ENCODE data around the gene GBP1.

The GBP1 gene

GRCh38 chr1:89041721-89042120, 23.3 kb downstream of the GBP1 start:
- DNase-seq (ENCODE audit: low spot score), result no peak
- peaks cover 0 to 4% of the 10 kb centered on the region in 2 donors for H3K9me3 ChIP-seq (replicated peaks in 1 of 2; ENCODE audit: control insufficient read depth in 2 of 2, insufficient read depth in 1 of 2, low read depth in 1 of 2, low read length in 2 of 2)
- H2BK12ac ChIP-seq (ENCODE audit: low read length), result no peak overlapping the region
- H3K4ac ChIP-seq (ENCODE audit: low read length), result no peak overlapping the region
- H3K23ac ChIP-seq (ENCODE audit: low read depth, low read length, poor library complexity), result no peak overlapping the region
- H2AK5ac ChIP-seq (ENCODE audit: low read depth, low read length), result no peak overlapping the region
- H3K4me1 ChIP-seq (ENCODE audit: control insufficient read depth in 2 of 2, insufficient read depth in 1 of 2, low read depth in 1 of 2, low read length in 2 of 2), result no peaks in the 10 kb centered on the region
- H3K27me3 ChIP-seq (ENCODE audit: control insufficient read depth in 3 of 3, insufficient read depth in 3 of 3, low read depth in 1 of 3, low read length in 3 of 3), result no peaks in the 10 kb centered on the region
- H3K9ac ChIP-seq (ENCODE audit: low read depth, low read length, poor library complexity), result no peak overlapping the region
- no peak overlapping the region for H3K18ac ChIP-seq (ENCODE audit: low read length)
- no peak overlapping the region for H4K8ac ChIP-seq (ENCODE audit: low read depth, low read length)
- H2BK120ac ChIP-seq (ENCODE audit: low read depth, low read length), result no peak overlapping the region
- no peaks in the 10 kb centered on the region for H3K79me1 ChIP-seq (ENCODE audit: low read depth, low read length)
- H3K27ac ChIP-seq (replicated peaks; ENCODE audit: low read length), result no peak overlapping the region
- no peak overlapping the region for H4K91ac ChIP-seq (ENCODE audit: low read depth, low read length, poor library complexity)
- no peak overlapping the region for H2BK5ac ChIP-seq (ENCODE audit: low read length)
- WGBS, 2 donors (ENCODE audit: extremely low coverage in 2 of 2, insufficient read length in 2 of 2, insufficient replicate concordance in 1 of 2), result no CpG with 5 or more reads among the region's 1 CpG
- H3K4me3 ChIP-seq (ENCODE audit: low read length in 2 of 2), result no peak overlapping the region
- H3K4me2 ChIP-seq (ENCODE audit: insufficient read depth, low read length, poor library complexity, severe bottlenecking), result no peak overlapping the region
- no peak overlapping the region for H3K14ac ChIP-seq (ENCODE audit: low read length)
- H2BK15ac ChIP-seq (ENCODE audit: low read length), result no peak overlapping the region
- no peak overlapping the region for H2AFZ ChIP-seq (ENCODE audit: low read length)
- H3K36me3 ChIP-seq (replicated peaks in 1 of 2; ENCODE audit: control insufficient read depth in 2 of 2, insufficient read depth in 2 of 2, low read length in 2 of 2), result no peaks in the 10 kb centered on the region

DNA sequence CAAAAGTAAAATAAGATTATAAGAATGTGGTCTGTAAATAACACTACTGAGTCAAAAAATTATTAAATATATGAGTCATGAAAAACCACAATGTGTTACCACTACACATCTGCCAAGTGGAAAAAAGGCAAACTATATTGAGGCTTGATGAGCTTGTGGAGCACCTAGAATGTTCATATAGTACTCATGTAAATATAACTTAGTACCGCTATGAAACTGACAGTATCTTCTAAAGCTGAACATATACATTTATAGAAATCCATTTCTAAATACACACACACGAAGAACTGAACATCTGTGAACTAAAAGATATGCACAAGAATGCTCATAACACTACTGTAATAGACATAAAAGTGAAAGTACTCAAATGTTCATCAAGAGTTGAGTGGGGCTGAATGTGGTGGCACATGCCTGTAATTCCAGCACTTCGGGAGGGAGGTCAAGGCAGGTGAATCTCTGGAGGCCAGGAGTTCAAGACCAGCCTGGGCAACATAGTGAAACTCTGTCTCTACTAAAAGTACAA, 23.8 kb downstream of the GBP1 start:
- no peak overlapping the region for H3K14ac ChIP-seq (ENCODE audit: low read length)
- H3K9me3 ChIP-seq (replicated peaks in 1 of 2; ENCODE audit: control insufficient read depth in 2 of 2, insufficient read depth in 1 of 2, low read depth in 1 of 2, low read length in 2 of 2), result peaks cover 0 to 4% of the 10 kb centered on the region in 2 donors
- no peak overlapping the region for H3K18ac ChIP-seq (ENCODE audit: low read length)
- no peak overlapping the region for H2AFZ ChIP-seq (ENCODE audit: low read length)
- no peak overlapping the region for H4K91ac ChIP-seq (ENCODE audit: low read depth, low read length, poor library complexity)
- no peak overlapping the region for H2BK5ac ChIP-seq (ENCODE audit: low read length)
- H3K4me3 ChIP-seq (ENCODE audit: low read length in 2 of 2), result no peak overlapping the region
- H3K4ac ChIP-seq (ENCODE audit: low read length), result no peak overlapping the region
- no peaks in the 10 kb centered on the region for H3K79me1 ChIP-seq (ENCODE audit: low read depth, low read length)
- no peak overlapping the region for H2BK15ac ChIP-seq (ENCODE audit: low read length)
- no peak overlapping the region for H3K9ac ChIP-seq (ENCODE audit: low read depth, low read length, poor library complexity)
- H3K4me2 ChIP-seq (ENCODE audit: insufficient read depth, low read length, poor library complexity, severe bottlenecking), result no peak overlapping the region
- no peaks in the 10 kb centered on the region for H3K27me3 ChIP-seq (ENCODE audit: control insufficient read depth in 3 of 3, insufficient read depth in 3 of 3, low read depth in 1 of 3, low read length in 3 of 3)
- no peak overlapping the region for H3K27ac ChIP-seq (replicated peaks; ENCODE audit: low read length)
- DNase-seq (ENCODE audit: low spot score), result no peak
- no peak overlapping the region for H3K23ac ChIP-seq (ENCODE audit: low read depth, low read length, poor library complexity)
- H2BK12ac ChIP-seq (ENCODE audit: low read length), result no peak overlapping the region
- H3K4me1 ChIP-seq (ENCODE audit: control insufficient read depth in 2 of 2, insufficient read depth in 1 of 2, low read depth in 1 of 2, low read length in 2 of 2), result no peaks in the 10 kb centered on the region
- no CpG with 5 or more reads among the region's 3 CpGs for WGBS, 2 donors (ENCODE audit: extremely low coverage in 2 of 2, insufficient read length in 2 of 2, insufficient replicate concordance in 1 of 2)
- H2BK120ac ChIP-seq (ENCODE audit: low read depth, low read length), result no peak overlapping the region
- no peak overlapping the region for H4K8ac ChIP-seq (ENCODE audit: low read depth, low read length)
- H2AK5ac ChIP-seq (ENCODE audit: low read depth, low read length), result no peak overlapping the region
- no peaks in the 10 kb centered on the region for H3K36me3 ChIP-seq (replicated peaks in 1 of 2; ENCODE audit: control insufficient read depth in 2 of 2, insufficient read depth in 2 of 2, low read length in 2 of 2)

DNA sequence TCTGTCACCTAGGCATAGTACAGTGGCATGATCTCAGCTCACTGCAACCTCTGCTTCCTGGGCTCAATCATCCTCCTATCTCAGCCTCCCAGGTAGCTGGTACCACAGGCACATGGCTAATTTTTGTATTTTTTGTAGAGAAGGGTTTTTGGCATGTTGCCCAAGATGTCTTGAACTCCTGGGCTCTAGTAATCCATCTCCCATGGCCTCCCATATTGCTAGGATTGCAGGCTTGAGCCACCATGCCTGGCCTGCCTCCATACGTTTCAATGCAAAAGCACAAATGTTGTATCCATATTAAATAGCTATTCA, 24.7 kb downstream of the GBP1 start:
- no CpG with 5 or more reads among the region's 1 CpG for WGBS, 2 donors (ENCODE audit: extremely low coverage in 2 of 2, insufficient read length in 2 of 2, insufficient replicate concordance in 1 of 2)
- Histone ChIP-seq H3K36me3 (replicated peaks in 1 of 2; ENCODE audit: control insufficient read depth in 2 of 2, insufficient read depth in 2 of 2, low read length in 2 of 2) (no peaks in the 10 kb centered on the region), H4K91ac (ENCODE audit: low read depth, low read length, poor library complexity) (no peak overlapping the region)

GRCh38 chr1:89037186-89037585, 27.8 kb downstream of the GBP1 start:
- Histone ChIP-seq H2AFZ (ENCODE audit: low read length) (no peak overlapping the region), H3K9ac (ENCODE audit: low read depth, low read length, poor library complexity) (no peak overlapping the region), H3K4me2 (ENCODE audit: insufficient read depth, low read length, poor library complexity, severe bottlenecking) (no peak overlapping the region), H3K23ac (ENCODE audit: low read depth, low read length, poor library complexity) (no peak overlapping the region), H2BK12ac (ENCODE audit: low read length) (no peak overlapping the region), H2BK15ac (ENCODE audit: low read length) (no peak overlapping the region), H3K79me1 (ENCODE audit: low read depth, low read length) (no peaks in the 10 kb centered on the region), H3K4me3 (ENCODE audit: low read length in 2 of 2) (no peak overlapping the region), H3K36me3 (replicated peaks in 1 of 2; ENCODE audit: control insufficient read depth in 2 of 2, insufficient read depth in 2 of 2, low read length in 2 of 2) (no peaks in the 10 kb centered on the region), H3K4ac (ENCODE audit: low read length) (no peak overlapping the region), H4K91ac (ENCODE audit: low read depth, low read length, poor library complexity) (no peak overlapping the region), H3K27ac (replicated peaks; ENCODE audit: low read length) (no peak overlapping the region), H3K14ac (ENCODE audit: low read length) (no peak overlapping the region), H3K9me3 (replicated peaks in 1 of 2; ENCODE audit: control insufficient read depth in 2 of 2, insufficient read depth in 1 of 2, low read depth in 1 of 2, low read length in 2 of 2) (peaks cover 0 to 2% of the 10 kb centered on the region in 2 donors), H3K18ac (ENCODE audit: low read length) (no peak overlapping the region), H4K8ac (ENCODE audit: low read depth, low read length) (no peak overlapping the region), H3K27me3 (ENCODE audit: control insufficient read depth in 3 of 3, insufficient read depth in 3 of 3, low read depth in 1 of 3, low read length in 3 of 3) (no peaks in the 10 kb centered on the region), H2AK5ac (ENCODE audit: low read depth, low read length) (no peak overlapping the region), H3K4me1 (ENCODE audit: control insufficient read depth in 2 of 2, insufficient read depth in 1 of 2, low read depth in 1 of 2, low read length in 2 of 2) (no peaks in the 10 kb centered on the region), H2BK5ac (ENCODE audit: low read length) (no peak overlapping the region), H2BK120ac (ENCODE audit: low read depth, low read length) (no peak overlapping the region)
- DNase-seq (ENCODE audit: low spot score), result no peak
- WGBS, 2 donors (ENCODE audit: extremely low coverage in 2 of 2, insufficient read length in 2 of 2, insufficient replicate concordance in 1 of 2), result no CpG with 5 or more reads among the region's 1 CpG

More for the DNA sequence above, 24.7 kb downstream of the GBP1 start:
- Histone ChIP-seq H3K4me3 (ENCODE audit: low read length in 2 of 2) (no peak overlapping the region), H2BK120ac (ENCODE audit: low read depth, low read length) (no peak overlapping the region), H3K4me1 (ENCODE audit: control insufficient read depth in 2 of 2, insufficient read depth in 1 of 2, low read depth in 1 of 2, low read length in 2 of 2) (no peaks in the 10 kb centered on the region), H3K14ac (ENCODE audit: low read length) (no peak overlapping the region), H2BK5ac (ENCODE audit: low read length) (no peak overlapping the region), H3K4ac (ENCODE audit: low read length) (no peak overlapping the region), H2BK12ac (ENCODE audit: low read length) (no peak overlapping the region), H3K4me2 (ENCODE audit: insufficient read depth, low read length, poor library complexity, severe bottlenecking) (no peak overlapping the region), H2AK5ac (ENCODE audit: low read depth, low read length) (no peak overlapping the region), H2AFZ (ENCODE audit: low read length) (no peak overlapping the region), H3K27me3 (ENCODE audit: control insufficient read depth in 3 of 3, insufficient read depth in 3 of 3, low read depth in 1 of 3, low read length in 3 of 3) (no peaks in the 10 kb centered on the region), H3K23ac (ENCODE audit: low read depth, low read length, poor library complexity) (no peak overlapping the region), H2BK15ac (ENCODE audit: low read length) (no peak overlapping the region), H3K9me3 (replicated peaks in 1 of 2; ENCODE audit: control insufficient read depth in 2 of 2, insufficient read depth in 1 of 2, low read depth in 1 of 2, low read length in 2 of 2) (peaks cover 0 to 4% of the 10 kb centered on the region in 2 donors), H3K18ac (ENCODE audit: low read length) (no peak overlapping the region), H3K9ac (ENCODE audit: low read depth, low read length, poor library complexity) (no peak overlapping the region), H3K27ac (replicated peaks; ENCODE audit: low read length) (no peak overlapping the region), H4K8ac (ENCODE audit: low read depth, low read length) (no peak overlapping the region), H3K79me1 (ENCODE audit: low read depth, low read length) (no peaks in the 10 kb centered on the region)
- no peak for DNase-seq (ENCODE audit: low spot score)
